DND-41 (cell line): ENCODE data around the gene GLCCI1.

Experiments
- CTCF ChIP-seq: IDR thresholded peaks from 2 replicates; pipeline ENCODE4 v1.5.1; 2012; ENCODE audit warnings: borderline replicate concordance, low read length, moderate library complexity, mild to moderate bottlenecking; ENCODE audit not compliant: poor library complexity, severe bottlenecking; ENCODE audit errors: extremely low read depth
- EZH2 ChIP-seq: IDR thresholded peaks from 3 replicates; pipeline ENCODE4 v1.6.1; 2012; ENCODE audit warnings: borderline replicate concordance, low read depth, mild to moderate bottlenecking, moderate library complexity, low read length, inconsistent platforms; ENCODE audit not compliant: severe bottlenecking

GRCh38 chr7:7990441-7990761 is 21.8 kb downstream of the GLCCI1 start:
- TF ChIP-seq CTCF (no peak), EZH2 (no peak)
